ENCODE data around the gene SREK1IP1. TPM values are rescaled to one million over a fixed set of nuclear protein-coding genes. Genes with fewer than 3 reads are reported as not detected.

Gene SREK1IP1
- total RNA-seq, 1 experiment from 2014 or later: 10.9 TPM

GRCh38 chr5:64784451-64785025, 16.0 kb upstream of the SREK1IP1 start:
- Histone ChIP-seq H3K36me3 (peaks cover 20% of the 10 kb centered on the region), H3K4me3 (no peak overlapping the region), H3K27me3 (no peaks in the 10 kb centered on the region), H3K4me1 (no peaks in the 10 kb centered on the region), H3K27ac (no peak overlapping the region), H3K9me3 (replicated peaks) (no peaks in the 10 kb centered on the region)
- peak; percentile 59 to 87 for DNase-seq

GRCh38 chr5:64775291-64775690, 6.8 kb upstream of the SREK1IP1 start:
- Histone ChIP-seq H3K9me3 (replicated peaks) (no peaks in the 10 kb centered on the region), H3K27ac (no peak overlapping the region), H3K4me3 (no peak overlapping the region), H3K4me1 (no peaks in the 10 kb centered on the region; the same call in 1 of the 2 replicates), H3K36me3 (peaks cover 4% of the 10 kb centered on the region), H3K27me3 (no peaks in the 10 kb centered on the region)
- DNase-seq: no peak

DNA sequence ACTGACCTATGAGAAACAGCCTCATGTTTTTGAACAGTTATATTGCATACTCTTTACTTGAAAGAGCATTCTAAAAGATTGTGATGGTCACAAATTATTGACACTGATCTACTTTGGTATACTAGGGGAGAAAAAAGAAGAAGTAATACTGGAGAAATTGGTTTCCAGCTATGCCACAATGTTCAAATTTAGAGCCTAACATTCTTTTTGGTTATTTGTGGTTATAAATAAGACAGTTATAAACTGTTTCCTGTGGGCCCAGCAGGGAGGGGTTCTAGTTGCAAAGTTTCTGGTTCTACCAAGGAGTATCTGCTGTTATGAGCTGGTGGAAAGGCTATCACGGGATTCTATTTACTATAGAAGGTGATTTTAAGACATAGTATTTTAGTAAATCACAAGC, 5.0 kb upstream of the SREK1IP1 start:
- DNase-seq: no peak

GRCh38 chr5:64771736-64772135, 3.2 kb upstream of the SREK1IP1 start:
- DNase-seq: no peak
- no peak overlapping the region for H3K27ac ChIP-seq
- H3K4me3 ChIP-seq: no peak overlapping the region
- H3K27me3 ChIP-seq: no peaks in the 10 kb centered on the region
- no peaks in the 10 kb centered on the region for H3K9me3 ChIP-seq (replicated peaks)
- H3K36me3 ChIP-seq: peaks cover 1% of the 10 kb centered on the region; the same call in 1 of the 2 replicates
- H3K4me1 ChIP-seq: peaks cover 11% of the 10 kb centered on the region

More for the DNA sequence above, 5.0 kb upstream of the SREK1IP1 start:
- peaks cover 4% of the 10 kb centered on the region; the same call in 1 of the 2 replicates for H3K36me3 ChIP-seq
- no peak overlapping the region for H3K4me3 ChIP-seq
- no peaks in the 10 kb centered on the region for H3K27me3 ChIP-seq
- peaks cover 7% of the 10 kb centered on the region for H3K4me1 ChIP-seq
- no peak overlapping the region for H3K27ac ChIP-seq
- no peaks in the 10 kb centered on the region for H3K9me3 ChIP-seq (replicated peaks)

- no peaks in the 10 kb centered on the region for H3K9me3 ChIP-seq (replicated peaks)
- no peaks in the 10 kb centered on the region for H3K27me3 ChIP-seq
- no peak overlapping the region for H3K27ac ChIP-seq
- H3K4me3 ChIP-seq: peak overlapping the region; percentile 87
- H3K36me3 ChIP-seq: peaks cover 2% of the 10 kb centered on the region
- DNase-seq: no peak
- H3K4me1 ChIP-seq: peaks cover 11% of the 10 kb centered on the region
These were observed 1.4 kb upstream of the SREK1IP1 start for GRCh38 chr5:64769855-64770254.

DNA sequence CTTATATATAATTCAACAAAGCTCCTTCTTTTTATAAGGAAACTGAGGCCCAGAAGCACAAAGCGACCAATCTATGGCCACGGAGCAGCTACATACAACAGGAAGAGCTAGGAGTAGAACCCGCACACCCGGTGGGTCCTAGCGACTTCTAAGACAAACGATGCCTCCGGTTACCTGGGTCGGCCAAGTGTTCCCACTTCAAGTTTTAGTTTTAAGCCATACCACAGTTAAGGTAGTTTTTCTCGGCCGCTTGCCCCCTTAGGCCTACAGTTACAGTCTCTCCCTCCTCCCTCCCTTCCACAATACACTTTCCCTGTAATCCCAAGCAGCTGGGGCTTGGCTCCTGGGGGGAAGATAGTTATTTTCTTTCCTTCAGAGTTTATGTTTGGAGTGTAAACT, 533 bp downstream of the SREK1IP1 start:
- peak overlapping the region; percentile 87 for H3K4me3 ChIP-seq
- H3K4me1 ChIP-seq: peaks cover 11% of the 10 kb centered on the region
- H3K36me3 ChIP-seq: peaks cover 2% of the 10 kb centered on the region
- H3K9me3 ChIP-seq (replicated peaks): no peaks in the 10 kb centered on the region
- H3K27me3 ChIP-seq: no peaks in the 10 kb centered on the region
- peak in 1 of 2 experiments; percentile 15 for DNase-seq
- H3K27ac ChIP-seq: peak overlapping the region; percentile 94

- Histone ChIP-seq H3K9me3 (replicated peaks) (no peaks in the 10 kb centered on the region), H3K36me3 (peaks cover 4% of the 10 kb centered on the region), H3K27ac (no peak overlapping the region), H3K4me3 (peak overlapping the region; percentile 87; the same call in 1 of the 2 replicates), H3K27me3 (no peaks in the 10 kb centered on the region), H3K4me1 (peaks cover 11% of the 10 kb centered on the region)
- no peak for DNase-seq
These were observed 1.6 kb downstream of the SREK1IP1 start for GRCh38 chr5:64766941-64767340.

DNA sequence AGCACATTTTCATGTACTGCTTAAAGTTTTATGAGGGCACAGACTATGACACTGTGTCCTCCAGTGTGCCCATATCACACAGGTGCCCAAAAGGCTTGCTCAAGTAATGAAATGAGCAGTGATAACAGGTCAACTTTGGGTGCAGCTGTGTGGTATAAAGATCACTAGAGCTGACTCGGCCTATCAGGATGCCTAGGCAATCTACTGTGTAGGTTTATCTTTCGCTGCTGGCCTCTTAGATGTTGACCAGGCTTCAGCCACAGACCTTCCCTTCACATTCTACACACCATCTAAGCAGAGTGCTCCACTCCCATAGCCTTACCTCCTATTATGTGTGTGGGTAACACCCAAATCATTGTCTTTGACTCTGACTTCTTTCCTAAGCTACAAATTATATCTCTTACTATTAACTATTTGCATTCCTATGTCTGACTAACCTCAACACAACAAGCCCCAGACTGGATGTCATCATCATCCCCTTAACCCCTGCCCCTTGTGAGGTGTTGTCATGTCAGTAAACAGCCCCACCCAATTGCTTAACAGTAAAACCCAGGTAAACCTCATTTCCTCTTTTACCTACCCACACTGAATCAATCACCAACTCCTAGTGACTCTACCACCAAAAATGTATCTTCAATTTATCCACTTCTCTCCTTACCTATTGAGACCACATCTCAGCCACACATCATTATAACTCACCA, 2.5 kb downstream of the SREK1IP1 start:
- Histone ChIP-seq H3K4me1 (peaks cover 11% of the 10 kb centered on the region), H3K36me3 (peaks cover 5% of the 10 kb centered on the region), H3K4me3 (no peak overlapping the region), H3K27me3 (no peaks in the 10 kb centered on the region), H3K9me3 (replicated peaks) (no peaks in the 10 kb centered on the region), H3K27ac (no peak overlapping the region)
- no peak for DNase-seq

DNA sequence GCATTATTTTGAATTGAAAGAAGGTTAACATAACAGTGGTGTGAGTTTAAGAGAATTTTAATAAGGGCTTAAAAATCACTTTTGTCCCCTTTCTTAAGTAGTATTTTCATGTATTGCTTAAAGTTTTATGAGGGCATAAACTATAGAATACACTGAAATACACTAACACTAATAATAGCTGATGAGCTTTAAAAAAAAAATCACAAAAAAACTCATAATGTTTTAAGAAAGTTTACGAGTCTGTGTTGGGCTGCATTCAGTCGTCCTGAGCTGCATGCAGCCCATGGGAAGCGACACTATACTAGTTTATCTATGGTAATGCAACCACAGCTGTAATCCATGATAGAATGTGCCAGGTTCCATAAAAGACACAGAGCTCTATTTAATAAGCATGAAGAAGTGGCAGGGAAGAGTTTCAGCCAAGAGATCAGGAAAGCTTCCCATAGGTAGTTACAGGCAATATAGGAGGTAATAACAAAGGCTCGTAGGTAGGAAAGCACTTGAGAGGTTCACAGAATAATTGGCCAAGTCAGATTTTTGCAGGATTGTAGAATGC, 4.5 kb downstream of the SREK1IP1 start:
- H3K4me3 ChIP-seq: no peak overlapping the region
- peak overlapping the region; percentile 45 for H3K27ac ChIP-seq
- peaks cover 12% of the 10 kb centered on the region for H3K36me3 ChIP-seq
- H3K27me3 ChIP-seq: no peaks in the 10 kb centered on the region
- H3K4me1 ChIP-seq: peaks cover 4% of the 10 kb centered on the region; the same call in 1 of the 2 replicates
- peak; percentile 4 to 53 for DNase-seq
- H3K9me3 ChIP-seq (replicated peaks): no peaks in the 10 kb centered on the region

DNA sequence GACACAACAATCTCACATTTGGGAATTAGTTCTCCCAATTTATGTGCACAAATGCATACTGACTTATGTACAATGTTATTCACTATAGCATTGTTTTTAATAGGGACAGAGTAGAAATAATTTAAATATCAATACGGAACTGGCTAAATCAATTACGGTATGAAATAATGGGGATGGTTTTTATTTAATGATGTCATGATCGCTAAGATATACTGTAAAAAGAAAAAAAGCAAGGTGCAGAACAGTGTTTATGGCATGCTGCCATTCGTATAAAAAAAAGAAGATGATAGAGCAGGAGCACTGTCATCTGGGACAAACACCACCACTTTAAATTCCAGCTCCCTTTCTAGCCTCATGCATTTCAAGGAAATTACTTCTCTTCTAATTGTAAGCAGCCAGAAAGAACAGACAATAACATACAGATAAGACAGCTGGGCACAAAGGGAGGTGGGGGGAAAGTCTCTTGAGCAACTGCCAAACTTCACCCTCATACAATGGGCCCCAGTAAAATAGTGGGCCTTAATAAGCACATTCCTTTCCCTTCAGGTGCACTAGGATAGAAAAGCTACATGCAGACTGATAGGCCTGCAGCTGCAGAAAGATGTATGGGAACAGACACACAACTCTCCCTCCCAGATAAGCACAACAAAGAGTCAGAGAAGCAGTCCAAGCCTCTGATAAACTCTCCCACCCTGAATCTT, 8.4 kb downstream of the SREK1IP1 start:
- Histone ChIP-seq H3K9me3 (replicated peaks) (no peaks in the 10 kb centered on the region), H3K27ac (no peak overlapping the region), H3K36me3 (peaks cover 16% of the 10 kb centered on the region), H3K27me3 (no peaks in the 10 kb centered on the region), H3K4me1 (no peaks in the 10 kb centered on the region), H3K4me3 (no peak overlapping the region)
- no peak for DNase-seq

DNA sequence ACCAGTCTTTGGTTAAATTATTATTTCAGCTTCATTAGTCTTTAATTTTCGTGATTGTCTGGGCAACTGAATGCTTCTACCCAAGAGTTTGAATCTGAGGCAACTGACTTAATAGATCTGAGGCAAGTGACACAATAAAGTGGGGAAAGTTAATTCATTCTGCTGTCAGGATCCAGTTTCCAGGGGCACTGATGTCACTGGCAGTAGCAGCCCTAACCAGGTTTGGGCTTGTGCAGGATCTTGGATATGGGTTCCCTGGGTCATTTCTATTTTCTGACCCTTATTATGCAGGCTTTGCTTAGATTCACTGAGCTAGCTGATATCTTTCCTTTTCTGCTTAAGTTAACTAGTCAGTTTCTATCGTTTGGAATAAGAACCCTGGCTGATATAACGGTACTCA, 9.6 kb downstream of the SREK1IP1 start:
- no peaks in the 10 kb centered on the region for H3K9me3 ChIP-seq (replicated peaks)
- H3K4me3 ChIP-seq: no peak overlapping the region
- H3K4me1 ChIP-seq: no peaks in the 10 kb centered on the region
- peaks cover 19% of the 10 kb centered on the region for H3K36me3 ChIP-seq
- no peak overlapping the region for H3K27ac ChIP-seq
- DNase-seq: no peak
- no peaks in the 10 kb centered on the region for H3K27me3 ChIP-seq

DNA sequence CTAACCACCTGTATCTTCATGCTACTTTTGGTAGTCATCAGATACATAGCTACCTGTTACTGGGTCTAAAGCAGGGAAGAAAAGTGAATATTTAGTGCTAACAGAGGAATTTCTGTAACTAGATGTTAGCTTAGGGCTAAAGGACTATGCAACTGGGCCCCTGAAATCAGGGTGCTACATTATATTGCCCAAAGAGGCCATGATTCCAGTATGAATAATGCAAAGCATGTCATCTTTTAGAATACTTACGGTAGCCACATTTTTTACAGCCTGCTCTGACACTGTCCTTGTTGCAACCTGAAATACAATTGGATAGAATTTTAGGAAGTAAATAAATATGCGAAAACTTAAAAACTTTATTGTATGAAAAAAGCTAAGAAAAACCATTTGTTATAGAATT, 14.4 kb downstream of the SREK1IP1 start:
- H3K9me3 ChIP-seq (replicated peaks): no peaks in the 10 kb centered on the region
- DNase-seq: no peak
- no peak overlapping the region for H3K27ac ChIP-seq
- no peaks in the 10 kb centered on the region for H3K27me3 ChIP-seq
- no peaks in the 10 kb centered on the region for H3K4me1 ChIP-seq
- no peak overlapping the region for H3K4me3 ChIP-seq
- peaks cover 20% of the 10 kb centered on the region for H3K36me3 ChIP-seq

GRCh38 chr5:64749385-64749784, 19.1 kb downstream of the SREK1IP1 start:
- no peak overlapping the region for H3K27ac ChIP-seq
- H3K4me1 ChIP-seq: no peaks in the 10 kb centered on the region
- no peaks in the 10 kb centered on the region for H3K27me3 ChIP-seq
- H3K9me3 ChIP-seq (replicated peaks): no peaks in the 10 kb centered on the region
- H3K36me3 ChIP-seq: peaks cover 13% of the 10 kb centered on the region
- H3K4me3 ChIP-seq: no peak overlapping the region
- DNase-seq: peak; percentile 3 to 36

GRCh38 chr5:64746446-64746845, 22.0 kb downstream of the SREK1IP1 start:
- H3K9me3 ChIP-seq (replicated peaks): no peaks in the 10 kb centered on the region
- H3K4me1 ChIP-seq: no peaks in the 10 kb centered on the region
- no peaks in the 10 kb centered on the region for H3K27me3 ChIP-seq
- no peak for DNase-seq
- no peak overlapping the region for H3K27ac ChIP-seq
- peaks cover 4% of the 10 kb centered on the region for H3K36me3 ChIP-seq
- H3K4me3 ChIP-seq: no peak overlapping the region

GRCh38 chr5:64744914-64745313, 23.6 kb downstream of the SREK1IP1 start:
- peaks cover 15% of the 10 kb centered on the region for H3K36me3 ChIP-seq
- H3K4me3 ChIP-seq: no peak overlapping the region
- H3K9me3 ChIP-seq (replicated peaks): no peaks in the 10 kb centered on the region
- no peaks in the 10 kb centered on the region for H3K27me3 ChIP-seq
- DNase-seq: no peak
- no peak overlapping the region for H3K27ac ChIP-seq
- no peaks in the 10 kb centered on the region for H3K4me1 ChIP-seq

All from SJCRH30 (cell line).